Sciatic nerve (tissue), 2 donors: ENCODE measurements around the gene ZMIZ1. TPM values are rescaled to one million over a fixed set of nuclear protein-coding genes. Genes with fewer than 3 reads are reported as not detected.

Source experiments
- ATAC-seq: fragments of 200-7000 bp; cut with Tn5 transposase; one replicate; pipeline ENCODE4 v1.9.1; 2020; ENCODE audit warnings: mild to moderate bottlenecking, moderate library complexity
- DNase-seq: peaks from one replicate; pipeline ENCODE4 v3.0.0-alpha.2; 2020; ENCODE audit warnings: low spot score
- intact Hi-C: fragments of 100-400 bp; cut with DNase I; formaldehyde crosslinking; loops from one replicate; pipeline ENCODE4 v1.14.2; 2022
- total RNA-seq: library from RNA; stranded (reverse); fragmentation: NEBNext Ultra II Directional; extraction: Animal tissue kit (Norgen Biotek cat#: 25700); gene quantifications from one replicate; pipeline ENCODE4 v1.2.1, GENCODE V29; 2021
- donor health status: DM: no; HTN: no; CAD: no.
- donor health status: DM: no; HTN: no; CAD: no.

ZMIZ1 gene, protein sequence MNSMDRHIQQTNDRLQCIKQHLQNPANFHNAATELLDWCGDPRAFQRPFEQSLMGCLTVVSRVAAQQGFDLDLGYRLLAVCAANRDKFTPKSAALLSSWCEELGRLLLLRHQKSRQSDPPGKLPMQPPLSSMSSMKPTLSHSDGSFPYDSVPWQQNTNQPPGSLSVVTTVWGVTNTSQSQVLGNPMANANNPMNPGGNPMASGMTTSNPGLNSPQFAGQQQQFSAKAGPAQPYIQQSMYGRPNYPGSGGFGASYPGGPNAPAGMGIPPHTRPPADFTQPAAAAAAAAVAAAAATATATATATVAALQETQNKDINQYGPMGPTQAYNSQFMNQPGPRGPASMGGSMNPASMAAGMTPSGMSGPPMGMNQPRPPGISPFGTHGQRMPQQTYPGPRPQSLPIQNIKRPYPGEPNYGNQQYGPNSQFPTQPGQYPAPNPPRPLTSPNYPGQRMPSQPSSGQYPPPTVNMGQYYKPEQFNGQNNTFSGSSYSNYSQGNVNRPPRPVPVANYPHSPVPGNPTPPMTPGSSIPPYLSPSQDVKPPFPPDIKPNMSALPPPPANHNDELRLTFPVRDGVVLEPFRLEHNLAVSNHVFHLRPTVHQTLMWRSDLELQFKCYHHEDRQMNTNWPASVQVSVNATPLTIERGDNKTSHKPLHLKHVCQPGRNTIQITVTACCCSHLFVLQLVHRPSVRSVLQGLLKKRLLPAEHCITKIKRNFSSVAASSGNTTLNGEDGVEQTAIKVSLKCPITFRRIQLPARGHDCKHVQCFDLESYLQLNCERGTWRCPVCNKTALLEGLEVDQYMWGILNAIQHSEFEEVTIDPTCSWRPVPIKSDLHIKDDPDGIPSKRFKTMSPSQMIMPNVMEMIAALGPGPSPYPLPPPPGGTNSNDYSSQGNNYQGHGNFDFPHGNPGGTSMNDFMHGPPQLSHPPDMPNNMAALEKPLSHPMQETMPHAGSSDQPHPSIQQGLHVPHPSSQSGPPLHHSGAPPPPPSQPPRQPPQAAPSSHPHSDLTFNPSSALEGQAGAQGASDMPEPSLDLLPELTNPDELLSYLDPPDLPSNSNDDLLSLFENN
- 96.7 TPM for total RNA-seq

- peak; percentile 93 for DNase-seq
- intact Hi-C loops: loop anchor here (5.0 kb wide), 1 partner anchor 766 kb away; no protein-coding TSS in a partner anchor
- peak; percentile 20 for ATAC-seq
Observed at GRCh38 chr10:79068562-79069324, at the start of gene ZMIZ1. TSS of gene ZMIZ1 (plus strand) at chr10:79068966. CDS start at chr10:79201633, 132,667 bp downstream.

DNA sequence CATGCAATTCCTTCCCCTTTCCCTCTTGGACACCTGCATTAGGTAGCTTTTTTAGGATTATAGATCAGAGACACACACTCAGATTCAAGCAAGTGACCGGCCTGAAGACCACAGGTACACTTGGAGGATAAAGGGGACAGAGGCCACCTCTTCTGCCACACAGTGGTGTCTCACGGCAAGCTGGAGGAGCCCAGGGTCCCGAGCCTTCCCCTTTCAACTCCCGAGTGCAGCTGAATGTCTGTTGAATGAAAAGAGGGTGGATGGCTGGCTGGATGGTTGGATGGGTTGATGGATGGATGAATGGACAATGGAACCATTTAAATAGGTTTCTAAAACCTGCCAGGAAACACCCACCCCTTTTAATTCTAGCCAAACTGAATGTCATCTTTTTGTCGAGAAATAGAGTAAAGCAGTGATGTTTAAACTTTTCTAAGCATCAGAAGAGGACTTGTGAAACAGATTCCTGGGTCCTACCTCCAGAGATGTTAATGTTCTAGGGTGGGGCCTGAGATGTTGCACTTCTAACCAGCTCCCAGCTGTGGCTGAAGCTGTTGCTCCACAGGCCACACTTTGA lies 49.2 kb upstream of the ZMIZ1 start:
- intact Hi-C loops: no loop called here
- ATAC-seq (no peak), DNase-seq (peak; percentile 47)

DNA sequence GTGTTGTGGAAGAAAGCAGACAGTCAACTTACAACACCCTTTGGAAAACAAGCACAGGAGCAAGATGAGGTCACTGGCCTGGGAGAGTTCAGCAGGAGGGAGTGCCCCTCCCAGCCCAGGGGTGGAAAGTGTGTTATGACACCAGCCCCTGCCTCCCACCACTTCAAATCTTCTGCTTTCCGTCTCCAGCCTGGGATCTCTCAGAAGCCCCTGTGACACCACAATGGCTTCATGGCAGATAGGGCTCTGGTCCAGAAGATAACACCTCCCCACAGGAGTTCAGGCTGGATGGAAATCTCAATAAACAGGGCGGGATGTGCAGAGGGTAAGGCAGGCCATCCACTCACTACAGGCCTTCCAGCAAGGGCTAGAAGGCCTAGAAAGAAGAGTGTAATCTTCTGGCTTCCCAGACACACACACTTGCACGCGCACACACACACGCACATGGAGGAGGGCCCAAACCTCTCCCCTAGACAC lies 48.7 kb upstream of the ZMIZ1 start:
- intact Hi-C loops: no loop called here
- DNase-seq (peak; percentile 60), ATAC-seq (peak; percentile 94)

DNA sequence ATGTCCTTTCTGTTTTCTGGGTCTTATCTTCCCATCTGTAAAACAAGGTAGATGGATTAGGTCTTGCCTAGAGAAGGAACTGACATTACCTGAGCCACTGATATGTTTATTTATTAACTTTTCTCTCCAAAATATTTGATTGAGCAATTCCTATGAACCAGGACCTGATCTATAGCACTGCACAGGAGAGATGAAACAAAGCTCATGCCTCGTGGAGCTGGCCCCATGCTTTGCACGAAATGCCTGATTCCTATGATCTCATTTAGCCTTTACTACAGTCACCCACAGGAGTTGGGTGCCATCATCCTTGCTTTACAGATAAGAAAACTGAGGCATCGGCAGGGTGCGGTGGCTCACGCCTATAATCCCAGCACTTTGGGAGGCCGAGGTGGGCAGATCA lies 48.2 kb upstream of the ZMIZ1 start:
- peak; percentile 25 for DNase-seq
- intact Hi-C loops: no loop called here
- ATAC-seq: no peak

DNA sequence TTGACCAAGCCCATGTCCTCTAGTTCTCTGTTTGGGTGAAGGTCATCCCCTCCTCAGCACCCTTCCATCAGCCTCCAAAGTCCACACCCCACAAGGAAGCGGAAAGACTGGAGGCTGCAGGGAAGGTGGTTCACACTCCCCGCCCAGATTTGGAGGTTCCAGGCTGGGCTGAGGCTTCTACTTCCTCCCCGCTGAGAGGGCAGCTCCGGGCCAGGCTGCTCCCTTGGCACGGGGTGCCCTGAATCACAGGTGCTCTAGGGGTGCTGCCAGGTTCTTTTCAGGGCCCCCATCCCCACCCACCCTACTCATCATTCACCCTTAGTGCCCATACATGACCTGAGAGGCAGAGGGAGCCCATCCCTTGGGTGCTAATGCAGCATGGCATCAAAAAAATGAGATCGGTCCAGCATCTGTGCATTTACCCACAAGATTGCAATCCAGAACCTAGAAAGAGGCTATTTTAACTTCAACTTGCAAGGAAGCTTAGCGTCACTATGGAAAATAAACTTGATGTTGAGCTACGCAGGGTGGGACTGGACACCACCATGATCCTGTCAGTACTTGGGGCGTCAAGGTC lies 47.3 kb upstream of the ZMIZ1 start:
- DNase-seq (peak; percentile 45), ATAC-seq (no peak)
- intact Hi-C loops: no loop called here

GRCh38 chr10:79021948-79022499 lies 46.7 kb upstream of the ZMIZ1 start:
- ATAC-seq: no peak
- peak; percentile 33 for DNase-seq
- intact Hi-C loops: no loop called here

GRCh38 chr10:79022565-79023230 lies 46.1 kb upstream of the ZMIZ1 start:
- intact Hi-C loops: no loop called here
- ATAC-seq (no peak), DNase-seq (peak; percentile 58)

- ATAC-seq: no peak
- intact Hi-C loops: no loop called here
- peak; percentile 67 for DNase-seq
Observed at GRCh38 chr10:79023240-79024162, 45.3 kb upstream of the ZMIZ1 start.

GRCh38 chr10:79024296-79024695 lies 44.5 kb upstream of the ZMIZ1 start:
- DNase-seq (peak; percentile 47), ATAC-seq (no peak)
- intact Hi-C loops: no loop called here

DNA sequence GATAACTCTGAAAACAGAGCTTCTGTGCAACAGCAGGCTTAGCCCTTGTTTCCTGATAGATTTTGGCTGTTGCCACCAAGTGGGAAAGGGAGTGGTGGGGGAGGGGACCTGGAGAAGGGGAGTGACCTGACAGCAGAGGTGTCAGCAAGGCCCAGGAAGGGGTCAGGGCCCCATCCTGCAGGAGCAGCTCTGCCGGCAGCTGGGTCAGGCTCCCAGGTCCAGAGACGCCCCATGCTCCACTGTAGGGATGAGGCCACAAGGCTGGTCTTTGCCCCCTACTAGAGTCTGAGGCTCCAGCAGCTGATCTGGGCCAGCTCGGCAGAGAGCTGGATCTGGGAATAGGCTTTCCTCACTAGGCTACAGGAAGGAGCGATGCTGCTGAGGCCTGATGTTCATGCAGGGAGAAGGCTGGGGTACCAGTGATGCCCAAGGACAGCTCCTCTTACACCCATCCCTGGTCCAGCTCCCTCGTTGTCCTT lies 44.0 kb upstream of the ZMIZ1 start:
- intact Hi-C loops: no loop called here
- DNase-seq (peak; percentile 36), ATAC-seq (no peak)

DNA sequence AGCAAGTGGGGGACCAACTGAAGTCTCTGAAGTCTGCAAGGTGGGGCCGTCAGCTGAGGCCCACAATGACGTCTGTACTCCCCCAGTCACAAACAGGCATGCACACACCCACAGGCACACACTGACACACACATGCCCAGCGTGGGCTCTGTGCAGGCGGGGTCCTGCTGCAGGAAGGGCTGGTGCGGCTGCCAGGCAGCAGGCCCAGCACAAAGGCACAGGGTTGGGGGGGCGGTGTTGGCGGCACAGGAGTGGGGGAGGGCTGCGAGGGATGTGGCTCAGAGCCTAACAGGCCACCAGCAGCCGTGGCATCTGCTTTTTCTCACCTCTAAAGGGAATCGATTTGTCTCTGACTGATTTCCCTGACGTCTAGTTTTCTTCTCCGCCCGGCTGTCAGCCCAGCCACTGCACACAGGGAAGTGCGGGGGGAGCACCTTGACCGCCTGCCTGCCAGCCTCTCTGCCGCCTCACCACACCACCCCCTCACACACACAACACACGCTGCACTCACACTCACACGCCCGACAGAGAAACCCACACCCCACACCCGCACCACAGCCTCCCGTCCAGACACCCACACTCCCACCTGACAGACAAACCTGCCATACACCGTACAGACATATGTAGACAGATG lies 43.5 kb upstream of the ZMIZ1 start:
- no peak for ATAC-seq

DNA sequence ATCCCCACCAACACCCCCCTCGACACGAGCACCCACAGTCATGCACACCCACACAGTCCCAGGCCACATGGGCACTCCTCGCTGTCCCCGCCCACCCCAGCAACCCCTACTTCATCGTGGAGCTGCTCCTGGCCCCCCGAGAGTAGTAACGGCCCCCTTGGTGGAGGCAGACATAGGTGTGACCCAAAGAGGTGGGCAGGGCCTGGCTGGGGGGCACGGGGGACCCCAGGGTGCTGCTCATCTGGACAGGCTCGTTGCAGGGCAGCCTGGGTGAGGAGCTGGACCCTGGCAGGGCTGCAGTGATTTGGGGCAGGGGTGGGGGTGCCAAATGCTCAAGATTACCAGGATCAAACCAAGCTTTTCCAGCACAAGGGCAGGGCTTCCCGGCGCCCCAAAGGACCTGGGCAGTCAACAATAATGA lies 42.4 kb upstream of the ZMIZ1 start:
- intact Hi-C loops: no loop called here
- DNase-seq (peak; percentile 36), ATAC-seq (no peak)

More for the DNA sequence above, 43.5 kb upstream of the ZMIZ1 start:
- intact Hi-C loops: no loop called here
- DNase-seq: peak; percentile 59

- intact Hi-C loops: no loop called here
- ATAC-seq (no peak), DNase-seq (peak; percentile 34)
Observed at GRCh38 chr10:79026806-79027146, 42.0 kb upstream of the ZMIZ1 start.

GRCh38 chr10:79027147-79028055 lies 41.4 kb upstream of the ZMIZ1 start:
- intact Hi-C loops: no loop called here
- ATAC-seq: no peak

DNA sequence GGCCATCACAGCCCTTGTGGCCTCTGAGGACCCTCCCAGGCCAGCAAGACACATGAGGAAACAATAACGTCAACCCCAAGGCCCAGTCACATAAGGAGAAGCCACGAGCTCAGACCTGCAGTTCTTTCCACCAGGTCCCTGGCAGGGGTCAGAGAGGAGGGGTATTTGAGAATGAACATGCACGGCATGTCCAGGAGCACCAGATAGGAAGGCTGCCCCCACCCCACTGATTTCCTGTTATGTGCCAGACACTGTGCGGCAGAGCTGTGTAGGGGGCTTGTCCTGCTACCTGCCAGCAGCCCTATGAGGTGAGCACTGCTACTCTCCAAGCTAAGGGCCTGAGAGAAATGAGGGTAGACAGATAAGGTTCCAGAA lies 40.7 kb upstream of the ZMIZ1 start:
- intact Hi-C loops: no loop called here
- no peak for ATAC-seq
- peak; percentile 37 for DNase-seq

More at GRCh38 chr10:79027147-79028055, 41.4 kb upstream of the ZMIZ1 start:
- peak; percentile 50 for DNase-seq
